ENCODE measurements around the gene RALGDS. TPM values are rescaled to one million over a fixed set of nuclear protein-coding genes. Genes with fewer than 3 reads are reported as not detected.
"Not testable (repeated sequence)": the region's sequence is repeated elsewhere in the genome, so short reads cannot be mapped to it uniquely, and the experiment has no call there.

RALGDS gene
- total RNA-seq, 1 experiment from 2014 or later, result 13.7 TPM

DNA sequence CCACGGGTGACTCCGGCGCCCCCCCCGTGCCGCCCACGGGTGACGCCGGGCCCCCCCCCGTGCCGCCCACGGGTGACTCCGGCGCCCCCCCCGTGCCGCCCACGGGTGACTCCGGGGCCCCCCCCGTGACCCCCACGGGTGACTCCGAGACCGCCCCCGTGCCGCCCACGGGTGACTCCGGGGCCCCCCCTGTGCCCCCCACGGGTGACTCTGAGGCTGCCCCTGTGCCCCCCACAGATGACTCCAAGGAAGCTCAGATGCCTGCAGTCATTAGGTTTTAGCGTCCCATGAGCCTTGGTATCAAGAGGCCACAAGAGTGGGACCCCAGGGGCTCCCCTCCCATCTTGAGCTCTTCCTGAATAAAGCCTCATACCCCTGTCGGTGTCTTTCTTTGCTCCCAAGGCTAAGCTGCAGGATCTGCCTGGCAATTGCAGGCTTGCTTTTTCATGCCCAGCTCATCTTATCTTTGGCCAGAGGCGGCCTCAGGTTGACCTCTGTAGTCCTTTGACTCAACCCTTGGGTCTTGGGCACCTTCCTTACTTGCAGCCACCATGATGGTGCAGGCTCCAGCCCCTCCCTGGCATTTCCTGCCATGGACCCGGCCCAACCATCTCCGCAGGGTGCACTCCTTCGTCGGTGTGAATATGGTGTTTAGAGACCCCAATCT lies 49.4 kb downstream of the RALGDS start:
- no peak overlapping the region for H3K27ac Mint-ChIP-seq (ENCODE audit: unreplicated experiment)
- no peak for DNase-seq
- intact Hi-C loops (cut with micrococcal nuclease; ENCODE audit: unreplicated experiment), result no loop called here
- no peak overlapping the region for H3K4me3 Mint-ChIP-seq (ENCODE audit: low read depth, unreplicated experiment)
- CTCF ChIA-PET, result interaction anchor here (0.8 kb wide), 1 partner anchor 9 kb away, joined by 3 read pairs; no protein-coding TSS in a partner anchor
- H3K9me3 Mint-ChIP-seq (ENCODE audit: low read depth, unreplicated experiment), result no peaks in the 10 kb centered on the region
- TF ChIP-seq, protein P1, sequence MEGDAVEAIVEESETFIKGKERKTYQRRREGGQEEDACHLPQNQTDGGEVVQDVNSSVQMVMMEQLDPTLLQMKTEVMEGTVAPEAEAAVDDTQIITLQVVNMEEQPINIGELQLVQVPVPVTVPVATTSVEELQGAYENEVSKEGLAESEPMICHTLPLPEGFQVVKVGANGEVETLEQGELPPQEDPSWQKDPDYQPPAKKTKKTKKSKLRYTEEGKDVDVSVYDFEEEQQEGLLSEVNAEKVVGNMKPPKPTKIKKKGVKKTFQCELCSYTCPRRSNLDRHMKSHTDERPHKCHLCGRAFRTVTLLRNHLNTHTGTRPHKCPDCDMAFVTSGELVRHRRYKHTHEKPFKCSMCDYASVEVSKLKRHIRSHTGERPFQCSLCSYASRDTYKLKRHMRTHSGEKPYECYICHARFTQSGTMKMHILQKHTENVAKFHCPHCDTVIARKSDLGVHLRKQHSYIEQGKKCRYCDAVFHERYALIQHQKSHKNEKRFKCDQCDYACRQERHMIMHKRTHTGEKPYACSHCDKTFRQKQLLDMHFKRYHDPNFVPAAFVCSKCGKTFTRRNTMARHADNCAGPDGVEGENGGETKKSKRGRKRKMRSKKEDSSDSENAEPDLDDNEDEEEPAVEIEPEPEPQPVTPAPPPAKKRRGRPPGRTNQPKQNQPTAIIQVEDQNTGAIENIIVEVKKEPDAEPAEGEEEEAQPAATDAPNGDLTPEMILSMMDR (IDR thresholded peaks at IDR 0.05; ENCODE audit: unreplicated experiment), result no peak
- H3K36me3 Mint-ChIP-seq (ENCODE audit: insufficient read depth, unreplicated experiment), result no peaks in the 10 kb centered on the region
- H3K4me1 Mint-ChIP-seq (ENCODE audit: low read depth, unreplicated experiment), result no peaks in the 10 kb centered on the region
- BruUV-seq (replicated peaks), result no TSS peak
- no peaks in the 10 kb centered on the region for H3K27me3 Mint-ChIP-seq (ENCODE audit: unreplicated experiment)

DNA sequence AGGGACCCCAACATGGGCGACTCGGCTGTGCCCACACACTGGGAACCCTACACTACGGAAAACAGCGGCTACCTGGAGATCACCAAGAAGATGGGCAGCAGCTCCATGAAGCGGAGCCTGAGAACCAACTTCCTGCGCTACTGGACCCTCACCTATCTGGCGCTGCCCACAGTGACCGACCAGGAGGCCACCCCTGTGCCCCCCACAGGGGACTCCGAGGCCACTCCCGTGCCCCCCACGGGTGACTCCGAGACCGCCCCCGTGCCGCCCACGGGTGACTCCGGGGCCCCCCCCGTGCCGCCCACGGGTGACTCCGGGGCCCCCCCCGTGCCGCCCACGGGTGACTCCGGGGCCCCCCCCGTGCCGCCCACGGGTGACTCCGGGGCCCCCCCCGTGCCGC lies 50.1 kb downstream of the RALGDS start:
- intact Hi-C loops (cut with micrococcal nuclease; ENCODE audit: unreplicated experiment); CTCF ChIA-PET: not testable (repeated sequence)

DNA sequence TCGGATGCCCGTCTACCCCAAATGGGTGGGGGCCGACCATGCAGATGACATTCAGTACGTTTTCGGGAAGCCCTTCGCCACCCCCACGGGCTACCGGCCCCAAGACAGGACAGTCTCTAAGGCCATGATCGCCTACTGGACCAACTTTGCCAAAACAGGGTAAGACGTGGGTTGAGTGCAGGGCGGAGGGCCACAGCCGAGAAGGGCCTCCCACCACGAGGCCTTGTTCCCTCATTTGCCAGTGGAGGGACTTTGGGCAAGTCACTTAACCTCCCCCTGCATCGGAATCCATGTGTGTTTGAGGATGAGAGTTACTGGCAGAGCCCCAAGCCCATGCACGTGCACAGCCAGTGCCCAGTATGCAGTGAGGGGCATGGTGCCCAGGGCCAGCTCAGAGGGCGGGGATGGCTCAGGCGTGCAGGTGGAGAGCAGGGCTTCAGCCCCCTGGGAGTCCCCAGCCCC lies 50.5 kb downstream of the RALGDS start:
- H3K27me3 Mint-ChIP-seq (ENCODE audit: unreplicated experiment); H3K9me3 Mint-ChIP-seq (ENCODE audit: low read depth, unreplicated experiment); H3K36me3 Mint-ChIP-seq (ENCODE audit: insufficient read depth, unreplicated experiment); CTCF ChIA-PET; DNase-seq; BruUV-seq (replicated peaks); H3K4me3 Mint-ChIP-seq (ENCODE audit: low read depth, unreplicated experiment); H3K4me1 Mint-ChIP-seq (ENCODE audit: low read depth, unreplicated experiment); H3K27ac Mint-ChIP-seq (ENCODE audit: unreplicated experiment); intact Hi-C loops (cut with micrococcal nuclease; ENCODE audit: unreplicated experiment): not testable (repeated sequence)

More for the DNA sequence above, 50.1 kb downstream of the RALGDS start:
- H3K27ac Mint-ChIP-seq (ENCODE audit: unreplicated experiment); BruUV-seq (replicated peaks); H3K36me3 Mint-ChIP-seq (ENCODE audit: insufficient read depth, unreplicated experiment); DNase-seq; H3K9me3 Mint-ChIP-seq (ENCODE audit: low read depth, unreplicated experiment); H3K4me3 Mint-ChIP-seq (ENCODE audit: low read depth, unreplicated experiment); H3K4me1 Mint-ChIP-seq (ENCODE audit: low read depth, unreplicated experiment); H3K27me3 Mint-ChIP-seq (ENCODE audit: unreplicated experiment): not testable (repeated sequence)

DNA sequence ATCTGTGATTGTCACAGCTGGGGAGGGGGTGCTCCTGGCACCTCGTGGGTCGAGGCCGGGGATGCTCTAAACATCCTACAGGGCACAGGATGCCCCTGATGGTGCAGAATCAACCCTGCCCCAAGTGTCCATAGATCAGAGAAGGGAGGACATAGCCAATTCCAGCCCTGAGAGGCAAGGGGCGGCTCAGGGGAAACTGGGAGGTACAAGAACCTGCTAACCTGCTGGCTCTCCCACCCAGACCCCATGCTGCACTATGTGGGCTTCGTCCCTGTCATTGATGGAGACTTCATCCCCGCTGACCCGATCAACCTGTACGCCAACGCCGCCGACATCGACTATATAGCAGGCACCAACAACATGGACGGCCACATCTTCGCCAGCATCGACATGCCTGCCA lies 52.6 kb downstream of the RALGDS start:
- H3K9me3 Mint-ChIP-seq (ENCODE audit: low read depth, unreplicated experiment); H3K27ac Mint-ChIP-seq (ENCODE audit: unreplicated experiment); BruUV-seq (replicated peaks); DNase-seq; H3K4me3 Mint-ChIP-seq (ENCODE audit: low read depth, unreplicated experiment); intact Hi-C loops (cut with micrococcal nuclease; ENCODE audit: unreplicated experiment); H3K4me1 Mint-ChIP-seq (ENCODE audit: low read depth, unreplicated experiment); H3K27me3 Mint-ChIP-seq (ENCODE audit: unreplicated experiment); CTCF ChIA-PET; H3K36me3 Mint-ChIP-seq (ENCODE audit: insufficient read depth, unreplicated experiment): not testable (repeated sequence)

DNA sequence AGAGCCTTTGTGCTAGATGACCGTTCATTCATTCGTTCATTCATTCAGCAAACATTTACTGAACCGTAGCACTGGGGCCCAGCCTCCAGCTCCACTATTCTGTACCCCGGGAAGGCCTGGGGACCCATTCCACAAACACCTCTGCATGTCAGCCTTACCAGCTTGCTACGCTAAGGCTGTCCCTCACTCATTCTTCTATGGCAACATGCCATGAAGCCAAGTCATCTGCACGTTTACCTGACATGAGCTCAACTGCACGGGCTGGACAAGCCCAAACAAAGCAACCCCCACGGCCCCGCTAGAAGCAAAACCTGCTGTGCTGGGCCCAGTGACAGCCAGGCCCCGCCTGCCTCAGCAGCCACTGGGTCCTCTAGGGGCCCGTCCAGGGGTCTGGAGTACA lies 53.2 kb downstream of the RALGDS start:
- CTCF ChIA-PET, result no interaction called here
- Mint-ChIP-seq H3K27me3 (ENCODE audit: unreplicated experiment) (no peaks in the 10 kb centered on the region), H3K4me1 (ENCODE audit: low read depth, unreplicated experiment) (no peaks in the 10 kb centered on the region)

More for the DNA sequence above, 53.2 kb downstream of the RALGDS start:
- intact Hi-C loops (cut with micrococcal nuclease; ENCODE audit: unreplicated experiment), result no loop called here
- no TSS peak for BruUV-seq (replicated peaks)
- DNase-seq, result no peak
- TF ChIP-seq, protein P1 (IDR thresholded peaks at IDR 0.05; ENCODE audit: unreplicated experiment), result no peak
- H3K4me3 Mint-ChIP-seq (ENCODE audit: low read depth, unreplicated experiment), result no peak overlapping the region
- H3K27ac Mint-ChIP-seq (ENCODE audit: unreplicated experiment), result no peak overlapping the region
- no peaks in the 10 kb centered on the region for H3K36me3 Mint-ChIP-seq (ENCODE audit: insufficient read depth, unreplicated experiment)
- H3K9me3 Mint-ChIP-seq (ENCODE audit: low read depth, unreplicated experiment), result no peaks in the 10 kb centered on the region
